ENCODE measurements around the gene NUBP1. TPM values are rescaled to one million over a fixed set of nuclear protein-coding genes. Genes with fewer than 3 reads are reported as not detected.

Gene NUBP1
- total RNA-seq, 6 experiments from 2014 or later = 18.0 to 29.4 (median 25.1) TPM

DNA sequence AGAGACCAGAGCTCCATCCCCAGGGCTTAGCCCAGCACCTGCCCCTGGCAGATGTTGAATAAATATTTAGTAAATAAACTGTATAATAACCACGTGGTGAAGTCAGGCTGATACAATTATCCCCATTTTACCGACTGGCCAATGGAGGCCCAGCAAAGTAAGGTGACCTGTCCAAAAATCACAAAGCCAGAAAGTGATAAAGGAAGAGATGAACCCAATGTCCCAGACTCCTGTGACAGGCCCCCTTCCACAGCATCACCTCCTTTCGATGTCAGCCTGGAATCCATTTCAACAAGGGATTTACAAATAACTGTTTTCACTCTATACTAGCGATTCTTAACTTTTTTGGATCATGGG lies 69.4 kb downstream of the NUBP1 start:
- H3K27me3 Mint-ChIP-seq (ENCODE audit: insufficient read depth) = peaks cover 21% of the 10 kb centered on the region
- no peak for DNase-seq
- TF ChIP-seq, protein P1, sequence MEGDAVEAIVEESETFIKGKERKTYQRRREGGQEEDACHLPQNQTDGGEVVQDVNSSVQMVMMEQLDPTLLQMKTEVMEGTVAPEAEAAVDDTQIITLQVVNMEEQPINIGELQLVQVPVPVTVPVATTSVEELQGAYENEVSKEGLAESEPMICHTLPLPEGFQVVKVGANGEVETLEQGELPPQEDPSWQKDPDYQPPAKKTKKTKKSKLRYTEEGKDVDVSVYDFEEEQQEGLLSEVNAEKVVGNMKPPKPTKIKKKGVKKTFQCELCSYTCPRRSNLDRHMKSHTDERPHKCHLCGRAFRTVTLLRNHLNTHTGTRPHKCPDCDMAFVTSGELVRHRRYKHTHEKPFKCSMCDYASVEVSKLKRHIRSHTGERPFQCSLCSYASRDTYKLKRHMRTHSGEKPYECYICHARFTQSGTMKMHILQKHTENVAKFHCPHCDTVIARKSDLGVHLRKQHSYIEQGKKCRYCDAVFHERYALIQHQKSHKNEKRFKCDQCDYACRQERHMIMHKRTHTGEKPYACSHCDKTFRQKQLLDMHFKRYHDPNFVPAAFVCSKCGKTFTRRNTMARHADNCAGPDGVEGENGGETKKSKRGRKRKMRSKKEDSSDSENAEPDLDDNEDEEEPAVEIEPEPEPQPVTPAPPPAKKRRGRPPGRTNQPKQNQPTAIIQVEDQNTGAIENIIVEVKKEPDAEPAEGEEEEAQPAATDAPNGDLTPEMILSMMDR (IDR thresholded peaks at IDR 0.05) = no peak
- H3K4me1 Mint-ChIP-seq (ENCODE audit: low read depth) = no peaks in the 10 kb centered on the region
- H3K4me3 Mint-ChIP-seq = no peak overlapping the region
- no peaks in the 10 kb centered on the region for H3K9me3 Mint-ChIP-seq
- H3K27ac Mint-ChIP-seq = no peak overlapping the region
- no peaks in the 10 kb centered on the region for H3K36me3 Mint-ChIP-seq (ENCODE audit: low read depth)

DNA sequence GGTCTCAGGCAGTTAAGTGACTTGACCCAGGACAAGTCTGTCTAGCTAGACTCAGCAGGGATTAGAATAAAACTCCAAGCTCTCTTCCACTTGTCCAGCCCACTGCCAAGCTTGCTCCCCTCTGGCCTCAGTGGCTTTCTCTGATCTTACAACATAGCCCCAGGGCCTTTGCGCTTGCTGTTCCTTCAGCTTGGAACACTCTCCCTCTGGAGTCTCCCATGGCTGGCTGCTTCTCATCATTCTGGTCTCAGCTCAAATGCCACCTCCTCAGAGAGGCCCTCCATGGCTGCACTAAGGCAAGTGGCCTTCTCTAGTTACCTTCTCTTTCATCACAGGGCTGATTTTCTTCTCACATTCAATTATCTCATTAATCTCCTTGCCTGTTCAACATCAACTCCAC lies 73.9 kb downstream of the NUBP1 start:
- H3K27ac Mint-ChIP-seq = no peak overlapping the region
- TF ChIP-seq, protein P1 (IDR thresholded peaks at IDR 0.05) = no peak
- H3K27me3 Mint-ChIP-seq (ENCODE audit: insufficient read depth) = peaks cover 29% of the 10 kb centered on the region
- H3K36me3 Mint-ChIP-seq (ENCODE audit: low read depth) = no peaks in the 10 kb centered on the region
- no peak overlapping the region for H3K4me3 Mint-ChIP-seq
- H3K4me1 Mint-ChIP-seq (ENCODE audit: low read depth) = no peaks in the 10 kb centered on the region
- DNase-seq = no peak
- no peaks in the 10 kb centered on the region for H3K9me3 Mint-ChIP-seq

DNA sequence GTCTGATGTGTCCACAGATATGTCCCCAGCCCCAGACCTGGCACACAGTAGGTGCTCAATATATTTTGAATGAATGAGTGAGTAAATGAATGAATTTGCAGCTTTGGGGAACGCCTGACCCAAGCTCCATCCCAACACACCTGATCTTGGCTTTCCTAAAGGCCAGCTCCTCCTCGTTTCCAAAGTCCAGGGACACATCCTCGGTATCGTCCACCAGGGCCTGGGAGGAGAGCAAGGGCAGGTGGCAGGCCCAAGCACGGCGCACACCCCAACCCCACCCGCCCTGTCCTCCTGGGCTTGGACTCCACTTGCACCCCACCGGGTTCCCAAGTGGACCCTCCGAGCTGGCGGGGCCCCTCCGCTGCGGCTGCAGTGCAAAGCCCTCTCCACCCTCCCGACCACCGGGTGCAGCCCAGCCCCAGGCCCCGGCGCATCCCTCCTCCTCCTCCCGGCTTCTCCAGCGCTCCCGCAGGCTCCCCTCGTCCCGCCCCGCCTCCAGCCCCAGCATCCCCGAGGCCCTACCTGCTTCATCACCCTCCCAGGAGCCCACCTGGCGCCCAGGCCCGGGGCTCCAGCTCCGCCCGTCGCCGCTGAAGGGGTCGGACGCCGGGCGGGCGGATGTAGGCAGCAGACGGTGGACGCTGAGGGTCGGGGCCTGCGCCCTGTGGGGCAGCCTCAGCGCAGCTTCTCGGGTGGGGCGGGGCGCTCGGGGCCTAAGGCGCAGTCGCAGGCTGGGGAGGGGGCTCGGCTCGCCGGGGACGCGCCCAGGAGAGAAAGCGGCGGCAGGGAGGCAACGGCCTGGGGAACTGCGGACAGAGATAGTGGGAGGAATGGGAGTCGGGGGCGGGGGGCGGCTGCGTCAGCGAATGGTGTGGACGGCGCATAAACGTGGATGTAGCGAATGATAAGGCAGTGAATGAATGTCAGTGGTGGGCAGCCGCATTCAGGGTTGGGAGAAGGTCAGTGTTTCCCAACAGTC lies 74.6 kb downstream of the NUBP1 start, which contains the start of gene TVP23A:
TVP23A (minus strand) TSS at position 832 of the 979 bp plus-strand sequence; CDS start at position 531, 301 bp downstream.
- Mint-ChIP-seq H3K27me3 (ENCODE audit: insufficient read depth) (peaks cover 29% of the 10 kb centered on the region), H3K36me3 (ENCODE audit: low read depth) (no peaks in the 10 kb centered on the region), H3K9me3 (no peaks in the 10 kb centered on the region), H3K4me1 (ENCODE audit: low read depth) (no peaks in the 10 kb centered on the region), H3K27ac (no peak within 1 kb of the TSS), H3K4me3 (no peak within 1 kb of the TSS)
- TF ChIP-seq, protein P1 (IDR thresholded peaks at IDR 0.05) = no peak
- no peak for DNase-seq

Other genes starting within 250 kb of the NUBP1 start
- gene EMP2, start 163.2 kb upstream of the NUBP1 start, total RNA-seq (2021; fragmentation: NEBNext Ultra II Directional; extraction: Animal tissue kit (Norgen Biotek cat#: 25700)) = 10 to 100 TPM; 14.3 to 35.7 (median 29.7) TPM
- gene TEKT5, start 48.9 kb upstream of the NUBP1 start, total RNA-seq (2021; fragmentation: NEBNext Ultra II Directional; extraction: Animal tissue kit (Norgen Biotek cat#: 25700)) = not detected
- gene TVP23A, start 75.0 kb downstream of the NUBP1 start, total RNA-seq (2021; fragmentation: NEBNext Ultra II Directional; extraction: Animal tissue kit (Norgen Biotek cat#: 25700)) = not detected
- under 1 TPM in 5 of 6 experiments, not detected in 1; 0.11 to 0.24 (median 0.13) TPM for gene CIITA, start 133.4 kb downstream of the NUBP1 start, total RNA-seq (2021; fragmentation: NEBNext Ultra II Directional; extraction: Animal tissue kit (Norgen Biotek cat#: 25700))
- gene DEXI, start 198.6 kb downstream of the NUBP1 start, total RNA-seq (2021; fragmentation: NEBNext Ultra II Directional; extraction: Animal tissue kit (Norgen Biotek cat#: 25700)) = 10 to 100 TPM; 39.3 to 49.2 (median 44.3) TPM
- 10 to 100 TPM; 19.4 to 23.2 (median 21.2) TPM for gene CLEC16A, start 200.7 kb downstream of the NUBP1 start, total RNA-seq (2021; fragmentation: NEBNext Ultra II Directional; extraction: Animal tissue kit (Norgen Biotek cat#: 25700))

All from HFFc6 (cell line).